Osteoblast (primary cell): ENCODE results near the gene FOXD2. TPM values are rescaled to one million over a fixed set of nuclear protein-coding genes. Genes with fewer than 3 reads are reported as not detected.
A peak's percentile ranks its signal among the peaks of the same experiment; 100 is the strongest.
"Not testable (repeated sequence)": the region's sequence is repeated elsewhere in the genome, so short reads cannot be mapped to it uniquely, and the experiment has no call there.

Experiments used
- DNase-seq: peaks from one replicate; pipeline ENCODE4 v3.0.0; 2011; ENCODE audit warnings: low spot score, mixed read lengths; ENCODE audit not compliant: insufficient read length; ENCODE audit errors: missing footprints
- H2AFZ ChIP-seq: 2 replicates; pipeline ENCODE4 v1.6.0; 2011; ENCODE audit warnings: mild to moderate bottlenecking, low read length
- H3K27ac ChIP-seq: 2 replicates; pipeline ENCODE4 v1.5.1; 2011; ENCODE audit warnings: mild to moderate bottlenecking, low read depth, low read length, moderate library complexity
- H3K27me3 ChIP-seq: 2 replicates; pipeline ENCODE4 v1.6.0; 2012; ENCODE audit warnings: mild to moderate bottlenecking, control low read depth, inconsistent platforms, low read length, moderate library complexity; ENCODE audit not compliant: insufficient read depth
- H3K36me3 ChIP-seq: 2 replicates; pipeline ENCODE4 v1.5.1; 2011; ENCODE audit warnings: mild to moderate bottlenecking, low read length, control low read depth, moderate library complexity; ENCODE audit not compliant: insufficient read depth
- H3K4me1 ChIP-seq: 2 replicates; pipeline ENCODE4 v1.5.1; 2011; ENCODE audit warnings: mild to moderate bottlenecking, low read length, control low read depth, moderate library complexity; ENCODE audit not compliant: insufficient read depth
- H3K4me2 ChIP-seq: 2 replicates; pipeline ENCODE4 v1.6.0; 2011; ENCODE audit warnings: mild to moderate bottlenecking, low read length; ENCODE audit not compliant: insufficient read depth
- H3K4me3 ChIP-seq: fragments of 200-600 bp; sonication (generic); 3 replicates; pipeline ENCODE4 v1.5.1; 2012; ENCODE audit warnings: mild to moderate bottlenecking, low read length, inconsistent platforms; ENCODE audit not compliant: insufficient read depth
- H3K79me2 ChIP-seq: 2 replicates; pipeline ENCODE4 v1.6.0; 2012; ENCODE audit warnings: mild to moderate bottlenecking, low read length, control low read depth, inconsistent platforms; ENCODE audit not compliant: insufficient read depth
- H3K9me3 ChIP-seq: 2 replicates; pipeline ENCODE4 v1.5.1; 2011; ENCODE audit warnings: low read depth, low read length, control low read depth
- H4K20me1 ChIP-seq: 2 replicates; pipeline ENCODE4 v1.6.0; 2012; ENCODE audit warnings: mild to moderate bottlenecking, low read length, control low read depth; ENCODE audit not compliant: insufficient read depth
- CTCF ChIP-seq: IDR thresholded peaks from 2 replicates; pipeline ENCODE4 v1.5.1; 2011; ENCODE audit warnings: mild to moderate bottlenecking, low read depth, low read length, moderate library complexity; ENCODE audit errors: extremely low read depth
- total RNA-seq: library from RNA; depleted of rRNA; stranded (reverse); fragments of >200 nt; gene quantifications from 2 replicates; pipeline ENCODE4 v1.2.3, GENCODE V29; 2012

Gene FOXD2
- total RNA-seq, 1 donor, result 0.72 TPM

DNA sequence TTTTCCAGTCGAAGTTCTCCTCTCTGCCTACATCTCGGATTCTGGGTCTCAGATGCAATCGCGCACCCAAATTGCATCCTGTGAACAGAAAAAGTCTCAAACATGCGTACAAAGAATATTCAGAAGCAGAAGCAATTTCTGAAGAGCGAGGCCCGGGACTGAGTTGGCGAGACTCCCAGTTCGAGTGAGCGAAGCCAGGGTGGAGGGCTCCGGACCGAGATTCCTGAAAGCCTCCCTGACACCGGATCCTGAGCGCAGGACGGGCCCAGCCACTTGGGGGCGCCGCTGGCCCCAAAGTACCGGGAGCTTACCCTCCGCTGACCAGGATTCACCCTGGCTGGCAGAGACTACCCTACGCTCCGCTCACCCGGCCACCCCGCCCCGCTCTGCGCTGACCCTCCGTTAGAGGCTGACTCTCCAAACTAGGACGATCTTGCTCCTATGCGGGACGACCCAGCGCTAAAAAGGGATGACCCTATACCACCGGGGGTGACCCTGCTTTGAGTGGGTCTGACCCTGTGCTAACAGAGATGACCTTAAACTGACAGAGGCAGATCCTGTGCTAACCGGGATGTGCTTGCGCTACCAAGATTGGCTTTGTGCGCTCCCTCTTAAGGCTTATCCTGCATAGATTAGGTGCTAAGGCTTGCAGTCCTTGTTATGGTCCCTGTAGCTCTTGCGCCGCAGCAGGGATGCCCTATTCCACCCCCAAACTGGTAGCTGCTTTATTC lies 12.1 kb downstream of the FOXD2 start:
- Histone ChIP-seq H3K79me2 (no peaks in the 10 kb centered on the region), H3K4me2 (no peak overlapping the region), H3K27me3 (peaks cover 36% of the 10 kb centered on the region), H3K9me3 (no peaks in the 10 kb centered on the region), H2AFZ (no peak overlapping the region), H4K20me1 (no peaks in the 10 kb centered on the region), H3K36me3 (no peaks in the 10 kb centered on the region), H3K4me3 (no peak overlapping the region), H3K27ac (no peak overlapping the region), H3K4me1 (no peaks in the 10 kb centered on the region)
- peak; percentile 30 for TF ChIP-seq CTCF
- no peak for DNase-seq

GRCh38 chr1:47450606-47451005 lies 12.8 kb downstream of the FOXD2 start:
- H3K27me3 ChIP-seq, result peaks cover 30% of the 10 kb centered on the region
- H3K9me3 ChIP-seq, result no peaks in the 10 kb centered on the region
- no peaks in the 10 kb centered on the region for H4K20me1 ChIP-seq
- H3K36me3 ChIP-seq, result no peaks in the 10 kb centered on the region
- no peaks in the 10 kb centered on the region for H3K79me2 ChIP-seq
- no peak overlapping the region for H3K4me2 ChIP-seq
- no peaks in the 10 kb centered on the region for H3K4me1 ChIP-seq
- H3K4me3 ChIP-seq, result no peak overlapping the region
- no peak for TF ChIP-seq CTCF
- no peak overlapping the region for H3K27ac ChIP-seq
- no peak for DNase-seq
- H2AFZ ChIP-seq, result no peak overlapping the region

- H3K9me3 ChIP-seq, result no peaks in the 10 kb centered on the region
- H2AFZ ChIP-seq, result no peak overlapping the region
- TF ChIP-seq CTCF, result no peak
- DNase-seq, result no peak
- no peak overlapping the region for H3K27ac ChIP-seq
- no peak overlapping the region for H3K4me2 ChIP-seq
- no peaks in the 10 kb centered on the region for H3K36me3 ChIP-seq
- peaks cover 12% of the 10 kb centered on the region for H3K27me3 ChIP-seq
- H3K4me1 ChIP-seq, result no peaks in the 10 kb centered on the region
- H3K79me2 ChIP-seq, result no peaks in the 10 kb centered on the region
- no peaks in the 10 kb centered on the region for H4K20me1 ChIP-seq
- no peak overlapping the region for H3K4me3 ChIP-seq
Measured at GRCh38 chr1:47452426-47452825, 14.6 kb downstream of the FOXD2 start.

- H4K20me1 ChIP-seq, H3K36me3 ChIP-seq, H3K27ac ChIP-seq, H3K9me3 ChIP-seq, DNase-seq, H2AFZ ChIP-seq, H3K4me1 ChIP-seq, H3K79me2 ChIP-seq, H3K4me2 ChIP-seq, H3K4me3 ChIP-seq, H3K27me3 ChIP-seq: not testable (repeated sequence)
Measured at GRCh38 chr1:47453910-47454309, 16.1 kb downstream of the FOXD2 start.
